A549 (cell line): ENCODE measurements around the gene RNF145. TPM values are rescaled to one million over a fixed set of nuclear protein-coding genes. Genes with fewer than 3 reads are reported as not detected.

ENCODE experiments used
- ATAC-seq, 2 experiments: fragments of 200-7000 bp in 1 of 2; fragments of >200 bp in 1 of 2; cut with Nextera tagmentation in 1 of 2; cut with Tn5 transposase in 1 of 2; 3 replicates each; pipeline versions ENCODE4 v1.8.0 to v1.9.1; 2018 to 2020; ENCODE audit warnings: mild to moderate bottlenecking in 1 of 2, moderate library complexity in 1 of 2
- CTCF ChIA-PET: fragments of 300-600 bp; sonication (Branson Sonifier 250); formaldehyde crosslinking; extraction: SDS; loops from one replicate; lab custom pipeline; 2021; ENCODE audit warnings: antibody characterized with exemption, inconsistent platforms; lab: Yijun Ruan, JAX
- POLR2A ChIA-PET: fragments of 350-600 bp; formaldehyde crosslinking; extraction: SDS; loops from one replicate; lab custom pipeline; 2021; ENCODE audit warnings: antibody characterized with exemption, inconsistent platforms; lab: Yijun Ruan, JAX
- DNase-seq, 2 experiments: peaks; one replicate each; pipeline versions ENCODE4 v3.0.0 to v3.0.0-alpha.2; 2011 to 2016; ENCODE audit warnings: low read depth in 1 of 2, low spot score in 1 of 2
- FAIRE-seq: peaks from 2 replicates; lab custom pipeline; 2011; peaks lifted over from hg19 to GRCh38; lab: Jason Lieb, UNC
- H3K27ac ChIP-seq, 2 experiments: fragments of >200 bp; sonication (Bioruptor Twin); formaldehyde crosslinking; 3 replicates each; pipeline ENCODE4 v1.5.1; 2016 to 2017
- H3K4me1 ChIP-seq: fragments of >200 bp; sonication (Bioruptor Twin); formaldehyde crosslinking; 3 replicates; pipeline ENCODE4 v1.6.1; 2016
- H3K4me2 ChIP-seq: fragments of >200 bp; sonication (Bioruptor Twin); formaldehyde crosslinking; 3 replicates; pipeline ENCODE4 v1.6.1; 2016
- H3K4me3 ChIP-seq: fragments of >200 bp; sonication (Bioruptor Twin); formaldehyde crosslinking; 3 replicates; pipeline ENCODE4 v1.5.1; 2016
- H3K9me3 ChIP-seq: fragments of >200 bp; sonication (Bioruptor Twin); formaldehyde crosslinking; 3 replicates; pipeline ENCODE4 v1.6.1; 2016
- ATOH8 ChIP-seq: fragments of 250-450 bp; sonication (Bioruptor Pico); IDR thresholded peaks from 2 replicates; pipeline ENCODE4 v1.5.0; 2020; ENCODE audit warnings: low read depth, mild to moderate bottlenecking, moderate library complexity
- CEBPB ChIP-seq, 2 experiments: fragments of >200 bp in 1 of 2; sonication (Bioruptor Twin) in 1 of 2; formaldehyde crosslinking in 1 of 2; IDR thresholded peaks; 2 replicates each; pipeline ENCODE4 v1.6.1; 2012 to 2016
- FOSB ChIP-seq: fragments of 250-450 bp; sonication (Bioruptor Pico); IDR thresholded peaks from 2 replicates; pipeline ENCODE4 v1.5.0; 2020; ENCODE audit warnings: mild to moderate bottlenecking, moderate library complexity
- FOSL2 ChIP-seq, 2 experiments: fragments of 450-650 bp in 1 of 2; fragments of >200 bp in 1 of 2; sonication (Bioruptor Twin) in 1 of 2; formaldehyde crosslinking; IDR thresholded peaks; 2 replicates each; pipeline versions ENCODE4 v1.5.0 to v1.6.1; 2016 to 2020; ENCODE audit warnings: mild to moderate bottlenecking in 1 of 2, moderate library complexity in 1 of 2
- HOXA7 ChIP-seq: fragments of 250-450 bp; sonication (Bioruptor Pico); IDR thresholded peaks from 2 replicates; pipeline ENCODE4 v1.5.0; 2020; ENCODE audit warnings: mild to moderate bottlenecking, moderate library complexity
- HOXB13 ChIP-seq: fragments of 250-450 bp; sonication (Bioruptor Pico); IDR thresholded peaks from 2 replicates; pipeline ENCODE4 v1.5.0; 2020; ENCODE audit warnings: low read depth, mild to moderate bottlenecking, moderate library complexity
- HOXB5 ChIP-seq: fragments of 250-450 bp; sonication (Bioruptor Pico); IDR thresholded peaks from 2 replicates; pipeline ENCODE4 v1.5.0; 2020; ENCODE audit warnings: mild to moderate bottlenecking, moderate library complexity
- KDM1A ChIP-seq: fragments of 200-600 bp; sonication (generic); IDR thresholded peaks from 2 replicates; pipeline ENCODE4 v1.6.1; 2016; ENCODE audit warnings: low read depth, mild to moderate bottlenecking
- NPAS2 ChIP-seq: fragments of 250-450 bp; sonication (Bioruptor Pico); IDR thresholded peaks from 2 replicates; pipeline ENCODE4 v1.8.0; 2022; ENCODE audit warnings: mild to moderate bottlenecking, moderate library complexity, borderline replicate concordance
- PHF8 ChIP-seq: fragments of 200-600 bp; sonication (generic); IDR thresholded peaks from 2 replicates; pipeline ENCODE4 v1.6.1; 2016; ENCODE audit warnings: low read depth, mild to moderate bottlenecking, antibody characterized with exemption, moderate library complexity, borderline replicate concordance
- POLR2AphosphoS2 ChIP-seq: conservative IDR thresholded peaks from 2 replicates; pipeline ENCODE4 v1.6.1; 2012; ENCODE audit warnings: low read length, improper control_type of control experiment, inconsistent platforms
- RARB ChIP-seq: fragments of 250-450 bp; sonication (Bioruptor Pico); IDR thresholded peaks from 2 replicates; pipeline ENCODE4 v1.8.0; 2021; ENCODE audit warnings: mild to moderate bottlenecking, moderate library complexity
- REST ChIP-seq: fragments of 200-600 bp; sonication (generic); IDR thresholded peaks from 2 replicates; pipeline ENCODE4 v1.6.1; 2016; ENCODE audit warnings: antibody characterized with exemption, mild to moderate bottlenecking, moderate library complexity
- RNF2 ChIP-seq: fragments of 200-600 bp; sonication (generic); IDR thresholded peaks from 2 replicates; pipeline ENCODE4 v1.6.1; 2016; ENCODE audit warnings: low read depth, mild to moderate bottlenecking, antibody characterized with exemption, moderate library complexity, borderline replicate concordance
- SMC3 ChIP-seq: fragments of >200 bp; sonication (Bioruptor Twin); formaldehyde crosslinking; IDR thresholded peaks from 3 replicates; pipeline ENCODE4 v1.6.1; 2018; ENCODE audit warnings: inconsistent platforms
- TP53 ChIP-seq: fragments of 250-450 bp; sonication (Bioruptor Pico); IDR thresholded peaks from 2 replicates; pipeline ENCODE4 v1.5.0; 2021; ENCODE audit warnings: mild to moderate bottlenecking, moderate library complexity
- whole genome bisulfite sequencing: methylation state at CpG from one replicate; pipeline ENCODE4 v1.1.6; 2017; ENCODE audit errors: missing lambda C conversion rate; 5-methylcytosine and 5-hydroxymethylcytosine counted together
- polyA plus RNA-seq, 4 experiments: library from polyadenylated mRNA; depleted of rRNA in 3 of 4; stranded (reverse); fragments of >200 nt; fragmentation: RNase III in 1 of 4; extraction: RNeasy Plus Mini Kit Qiagen cat#74134 plus additional on column Dnase treatment in 1 of 4; gene quantifications; 2 replicates in 3 of 4; 3 replicates in 1 of 4; pipeline ENCODE4 v1.2.3, GENCODE V29; 2011 to 2017
- TF ChIP-seq, protein P1 (sequence below): fragments of 150-350 bp; IDR thresholded peaks from 2 replicates; pipeline ENCODE4 v1.6.1; 2014; ENCODE audit warnings: low read depth, mild to moderate bottlenecking, low read length
- TF ChIP-seq, protein P2 (sequence below): IDR thresholded peaks from 2 replicates; pipeline ENCODE4 v1.6.1; 2012; ENCODE audit warnings: low read depth, borderline replicate concordance
- TF ChIP-seq, protein P3 (sequence below): IDR thresholded peaks from 2 replicates; pipeline ENCODE4 v1.6.1; 2012

Gene RNF145
- polyA plus RNA-seq, 2 of the 4 experiments (the other 2 are of a cell fraction) = 122 to 146 TPM

GRCh38 chr5:159258361-159258760 lies 49.0 kb upstream of the RNF145 start:
- Histone ChIP-seq H3K9me3 (no peaks in the 10 kb centered on the region), H3K4me1 (0 out of 3 replicates have a peak, but pooled peaks cover 3% of the 10 kb centered on the region), H3K4me2 (no peak overlapping the region), H3K4me3 (no peak overlapping the region), H3K27ac (no peak overlapping the region)
- ATAC-seq (no peak), FAIRE-seq (peak; percentile 7), DNase-seq (no peak)
- CTCF ChIA-PET = interaction anchor here (1.0 to 1.3 kb wide), 3 partner anchors 8 to 27 kb away, joined by 3 read pairs; no protein-coding TSS in a partner anchor
- TF ChIP-seq PHF8 (no peak), FOSL2 (IDR thresholded peaks at IDR 0.05) (no peak), FOSL2 (CRISPR knock-in tag; IDR thresholded peaks at IDR 0.05) (no peak), NPAS2 (CRISPR knock-in tag) (no peak), HOXB5 (CRISPR knock-in tag) (no peak), ATOH8 (no peak), KDM1A (no peak), SMC3 (no peak), REST (no peak), FOSB (CRISPR knock-in tag) (no peak), TP53 (no peak), HOXB13 (no peak), RNF2 (no peak), CEBPB (IDR thresholded peaks at IDR 0.05) (no peak), RARB (no peak), HOXA7 (no peak), POLR2AphosphoS2 (no peak)
- TF ChIP-seq, protein P1, sequence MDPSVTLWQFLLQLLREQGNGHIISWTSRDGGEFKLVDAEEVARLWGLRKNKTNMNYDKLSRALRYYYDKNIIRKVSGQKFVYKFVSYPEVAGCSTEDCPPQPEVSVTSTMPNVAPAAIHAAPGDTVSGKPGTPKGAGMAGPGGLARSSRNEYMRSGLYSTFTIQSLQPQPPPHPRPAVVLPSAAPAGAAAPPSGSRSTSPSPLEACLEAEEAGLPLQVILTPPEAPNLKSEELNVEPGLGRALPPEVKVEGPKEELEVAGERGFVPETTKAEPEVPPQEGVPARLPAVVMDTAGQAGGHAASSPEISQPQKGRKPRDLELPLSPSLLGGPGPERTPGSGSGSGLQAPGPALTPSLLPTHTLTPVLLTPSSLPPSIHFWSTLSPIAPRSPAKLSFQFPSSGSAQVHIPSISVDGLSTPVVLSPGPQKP = no peak
- TF ChIP-seq, protein P2, sequence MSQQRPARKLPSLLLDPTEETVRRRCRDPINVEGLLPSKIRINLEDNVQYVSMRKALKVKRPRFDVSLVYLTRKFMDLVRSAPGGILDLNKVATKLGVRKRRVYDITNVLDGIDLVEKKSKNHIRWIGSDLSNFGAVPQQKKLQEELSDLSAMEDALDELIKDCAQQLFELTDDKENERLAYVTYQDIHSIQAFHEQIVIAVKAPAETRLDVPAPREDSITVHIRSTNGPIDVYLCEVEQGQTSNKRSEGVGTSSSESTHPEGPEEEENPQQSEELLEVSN = no peak
- TF ChIP-seq, protein P3, sequence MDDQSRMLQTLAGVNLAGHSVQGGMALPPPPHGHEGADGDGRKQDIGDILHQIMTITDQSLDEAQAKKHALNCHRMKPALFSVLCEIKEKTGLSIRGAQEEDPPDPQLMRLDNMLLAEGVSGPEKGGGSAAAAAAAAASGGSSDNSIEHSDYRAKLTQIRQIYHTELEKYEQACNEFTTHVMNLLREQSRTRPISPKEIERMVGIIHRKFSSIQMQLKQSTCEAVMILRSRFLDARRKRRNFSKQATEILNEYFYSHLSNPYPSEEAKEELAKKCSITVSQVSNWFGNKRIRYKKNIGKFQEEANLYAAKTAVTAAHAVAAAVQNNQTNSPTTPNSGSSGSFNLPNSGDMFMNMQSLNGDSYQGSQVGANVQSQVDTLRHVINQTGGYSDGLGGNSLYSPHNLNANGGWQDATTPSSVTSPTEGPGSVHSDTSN = no peak
- WGBS = 93% methylated on average over 2 of the region's 2 CpGs
- POLR2A ChIA-PET = no interaction called here
